ENCODE measurements around the gene MEIKIN.
"Not testable (repeated sequence)": the region's sequence is repeated elsewhere in the genome, so short reads cannot be mapped to it uniquely, and the experiment has no call there.

MEIKIN gene

DNA sequence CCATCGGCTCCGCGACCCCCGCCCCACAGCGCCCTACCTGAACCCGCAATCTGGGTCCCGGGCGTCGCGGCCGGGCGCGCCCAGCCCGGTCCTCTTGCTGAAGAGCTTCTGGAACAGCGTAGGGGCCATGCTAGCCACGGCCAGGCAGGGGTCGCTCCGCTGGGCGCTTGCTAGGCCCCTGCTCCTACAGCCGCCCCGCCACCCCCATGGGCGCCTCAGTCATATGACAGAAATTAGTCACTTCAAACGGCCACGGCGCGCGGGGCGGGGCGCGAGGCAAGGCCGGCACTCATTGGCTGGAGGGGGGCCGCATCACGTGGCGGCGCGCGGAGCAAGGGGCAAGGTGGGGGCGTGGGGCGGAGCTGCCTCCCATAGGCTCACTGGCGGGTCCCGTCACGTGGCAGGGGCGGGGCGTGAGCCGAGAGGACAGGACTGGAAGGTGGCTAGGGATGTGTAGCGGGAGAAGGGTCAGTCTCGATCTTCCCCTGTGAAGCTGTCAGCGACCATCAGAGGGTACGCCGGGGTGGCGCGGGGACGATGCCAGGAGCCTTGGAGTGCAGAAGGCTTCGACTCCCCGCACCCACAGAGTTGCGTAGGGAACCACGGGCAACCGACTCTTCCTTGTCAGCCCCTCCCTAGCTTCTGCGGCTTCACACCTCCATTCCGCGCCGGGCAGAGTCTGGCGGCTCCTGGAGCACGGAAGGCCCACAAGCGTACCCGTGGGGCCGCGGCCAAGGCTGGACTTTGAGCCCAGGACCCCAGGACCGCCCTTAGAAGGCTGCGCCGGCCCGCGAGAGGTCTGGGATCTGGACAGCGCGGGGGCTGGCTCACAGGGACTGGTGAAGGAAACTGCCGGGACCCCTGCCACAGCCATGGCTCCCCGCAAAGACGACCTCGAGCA lies 148.4 kb downstream of the MEIKIN start, which contains the start of gene FNIP1:
TSS of gene FNIP1 (minus strand) at position 225 of the 901 bp plus-strand sequence. CDS start at position 129, 96 bp downstream.
- peak; percentile 98 for DNase-seq

DNA sequence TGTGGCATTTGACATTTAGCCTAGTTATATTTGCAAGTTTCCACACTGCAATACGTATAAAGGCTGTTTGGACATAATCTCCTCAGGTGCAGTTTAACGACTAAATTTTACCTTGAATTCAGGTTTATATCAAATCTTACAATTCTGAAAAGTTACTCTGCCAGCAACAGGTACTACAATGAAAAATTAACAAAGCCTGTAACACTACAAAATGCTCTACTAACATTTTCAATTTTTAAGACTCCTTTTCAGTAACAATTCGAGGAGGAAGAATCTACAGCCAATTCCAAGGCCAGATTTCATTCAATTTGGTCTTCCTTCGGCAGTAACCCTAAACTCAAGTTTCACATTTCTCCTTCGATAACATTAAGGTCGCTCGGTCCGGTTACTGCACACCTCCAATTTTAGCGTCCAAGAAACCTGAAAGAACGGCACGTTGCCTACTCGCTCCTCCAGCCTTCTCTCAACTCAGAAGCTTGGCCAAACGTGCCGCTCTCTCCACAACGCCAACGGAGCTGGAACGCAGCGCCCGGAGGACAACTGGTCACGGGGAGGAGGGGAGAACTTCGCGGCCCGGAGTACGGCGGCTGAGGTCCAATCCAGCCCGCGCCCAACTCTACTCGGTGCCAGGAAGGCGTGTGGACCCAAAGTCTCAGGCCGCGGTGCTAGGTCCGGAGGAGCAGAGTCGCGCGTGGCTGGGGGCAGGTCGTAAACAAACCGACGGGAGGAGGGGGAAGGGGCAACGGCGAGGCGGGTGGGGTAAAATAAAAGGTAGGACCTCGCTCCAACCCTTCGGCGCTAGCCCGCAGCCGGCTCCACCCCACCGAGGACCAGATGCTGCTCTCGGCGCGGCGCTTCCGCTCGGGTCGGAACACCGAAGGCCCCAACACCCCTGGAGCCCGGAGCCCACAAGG lies 149.3 kb downstream of the MEIKIN start:
- peak; percentile 34 for DNase-seq

DNA sequence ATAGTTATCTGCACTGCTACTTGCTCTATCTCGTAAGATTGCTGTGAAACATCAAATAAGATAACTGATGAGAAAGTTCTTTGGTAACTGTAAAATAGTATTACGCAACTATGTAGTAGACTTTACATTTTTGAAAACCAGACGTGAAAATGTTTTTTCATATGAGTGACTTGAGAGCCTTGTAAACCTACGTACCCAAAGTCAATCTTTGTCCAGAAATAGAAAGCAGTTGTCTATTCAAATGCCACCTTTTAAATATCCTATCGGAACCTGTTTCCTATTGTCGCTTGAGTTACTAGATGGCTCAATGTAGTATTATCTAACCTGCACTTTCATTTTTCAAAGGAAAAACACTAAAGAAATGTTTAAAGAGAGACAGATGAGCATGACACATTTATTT lies 150.2 kb downstream of the MEIKIN start:
- DNase-seq: no peak

DNA sequence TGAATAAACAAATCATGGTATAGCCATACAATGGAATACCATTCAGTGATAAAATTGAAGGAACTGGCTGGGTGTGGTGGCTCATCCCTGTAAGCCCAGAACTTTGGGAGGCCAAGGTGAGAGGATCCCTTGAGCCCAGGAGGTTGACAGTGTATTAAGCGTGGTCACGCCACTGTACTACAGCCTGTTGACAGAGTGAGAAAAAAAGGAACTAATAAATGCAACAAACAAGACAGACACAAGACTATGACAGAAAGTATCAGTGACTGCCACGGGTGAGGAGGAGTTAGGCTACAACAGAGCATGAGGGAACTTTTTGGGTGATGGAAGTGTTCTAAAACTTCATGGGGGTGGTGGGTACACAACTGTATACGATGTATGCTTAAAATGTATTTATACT lies 150.9 kb downstream of the MEIKIN start:
- no peak for DNase-seq

DNA sequence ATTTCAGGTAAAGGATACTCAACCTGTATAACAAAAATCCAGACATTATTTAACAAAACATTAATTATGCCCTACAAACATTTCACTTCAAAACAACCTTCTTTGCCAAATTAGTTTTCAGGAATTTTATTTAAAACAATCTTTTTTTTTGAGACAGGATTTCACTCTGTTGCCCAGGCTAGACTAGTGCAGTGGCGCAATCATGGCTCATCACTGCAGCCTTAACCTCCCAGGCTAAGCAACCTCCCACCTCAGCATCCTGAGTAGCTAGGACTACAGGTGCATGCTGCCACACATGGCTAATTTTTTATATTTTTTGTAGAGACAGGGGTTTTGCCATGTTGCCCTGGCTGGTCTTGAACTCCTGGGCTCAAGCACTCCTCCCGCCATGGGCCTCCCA lies 152.6 kb downstream of the MEIKIN start:
- no peak for DNase-seq

DNA sequence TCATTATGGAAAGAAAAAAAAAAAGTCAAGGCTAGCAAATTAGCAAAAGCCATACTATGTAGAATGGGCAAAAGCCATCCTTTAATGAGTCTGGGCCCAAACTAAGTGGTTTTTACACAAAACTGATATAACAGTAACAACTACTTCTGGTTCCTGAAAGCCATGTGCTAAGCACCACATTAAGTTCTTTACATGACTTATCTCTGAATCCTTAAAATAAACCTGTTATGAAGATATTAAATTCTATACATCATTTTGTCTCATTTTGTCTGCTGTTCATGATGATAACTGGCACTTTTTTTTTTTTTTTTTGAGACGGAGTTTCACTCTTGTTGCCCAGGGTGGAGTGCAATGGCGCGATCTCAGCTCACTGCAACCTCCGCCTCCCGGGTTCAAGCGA lies 153.6 kb downstream of the MEIKIN start:
- DNase-seq: no peak

DNA sequence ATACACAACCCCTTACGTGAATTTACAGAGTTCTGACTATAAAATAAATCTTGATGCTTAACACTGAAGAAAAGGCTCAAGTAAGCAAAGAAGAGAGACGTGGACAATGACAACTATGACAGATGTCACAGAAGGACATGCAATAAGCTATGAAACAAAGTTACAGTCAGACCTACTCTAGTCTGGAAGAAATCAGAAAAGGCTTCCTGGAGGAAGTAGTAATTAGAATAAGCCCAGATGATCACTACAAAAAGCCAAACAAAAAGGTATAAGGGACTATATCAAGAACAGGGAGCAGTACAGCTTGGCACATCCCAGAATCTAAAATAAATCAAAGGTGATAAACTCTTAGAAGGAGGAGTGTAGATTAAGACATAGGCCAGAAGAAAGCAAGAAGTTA lies 154.9 kb downstream of the MEIKIN start:
- DNase-seq: no peak

DNA sequence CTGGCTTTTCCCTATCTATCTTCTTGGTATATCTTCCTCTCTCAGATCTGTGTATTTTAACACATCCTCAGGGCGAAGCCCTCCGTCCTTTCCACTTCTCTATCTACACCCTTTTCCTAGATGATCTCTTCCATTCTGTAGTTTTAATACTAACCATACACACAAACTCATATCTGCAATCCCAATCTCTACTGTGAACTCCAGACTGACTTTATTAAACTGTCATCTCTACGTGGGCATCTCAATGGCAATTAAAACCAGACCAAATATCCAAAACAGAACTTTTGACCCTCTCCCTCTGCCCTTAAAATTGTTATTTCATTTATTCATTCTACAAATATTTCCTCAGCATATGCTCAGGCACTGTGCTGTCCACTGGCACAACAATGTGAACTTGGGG lies 155.7 kb downstream of the MEIKIN start:
- no peak for DNase-seq

DNA sequence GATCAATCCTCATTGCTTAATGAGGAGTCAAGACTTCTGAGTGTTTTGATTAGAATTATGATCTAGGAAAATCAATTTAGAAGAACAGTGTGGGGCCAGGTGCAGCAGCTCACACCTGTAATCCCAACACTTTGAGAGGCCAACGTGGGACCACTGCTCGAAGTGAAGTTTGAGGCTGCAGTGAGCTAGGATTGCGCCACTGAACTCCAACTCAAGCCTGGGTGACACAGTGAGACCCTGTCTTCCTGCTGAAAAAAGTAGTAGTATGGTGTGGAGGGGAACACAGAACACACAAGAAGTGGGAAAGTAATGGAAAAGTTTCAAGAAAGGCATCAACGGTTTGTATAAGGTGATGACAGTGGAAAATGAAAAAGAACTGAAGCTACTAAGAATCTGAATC lies 157.7 kb downstream of the MEIKIN start:
- DNase-seq: no peak

DNA sequence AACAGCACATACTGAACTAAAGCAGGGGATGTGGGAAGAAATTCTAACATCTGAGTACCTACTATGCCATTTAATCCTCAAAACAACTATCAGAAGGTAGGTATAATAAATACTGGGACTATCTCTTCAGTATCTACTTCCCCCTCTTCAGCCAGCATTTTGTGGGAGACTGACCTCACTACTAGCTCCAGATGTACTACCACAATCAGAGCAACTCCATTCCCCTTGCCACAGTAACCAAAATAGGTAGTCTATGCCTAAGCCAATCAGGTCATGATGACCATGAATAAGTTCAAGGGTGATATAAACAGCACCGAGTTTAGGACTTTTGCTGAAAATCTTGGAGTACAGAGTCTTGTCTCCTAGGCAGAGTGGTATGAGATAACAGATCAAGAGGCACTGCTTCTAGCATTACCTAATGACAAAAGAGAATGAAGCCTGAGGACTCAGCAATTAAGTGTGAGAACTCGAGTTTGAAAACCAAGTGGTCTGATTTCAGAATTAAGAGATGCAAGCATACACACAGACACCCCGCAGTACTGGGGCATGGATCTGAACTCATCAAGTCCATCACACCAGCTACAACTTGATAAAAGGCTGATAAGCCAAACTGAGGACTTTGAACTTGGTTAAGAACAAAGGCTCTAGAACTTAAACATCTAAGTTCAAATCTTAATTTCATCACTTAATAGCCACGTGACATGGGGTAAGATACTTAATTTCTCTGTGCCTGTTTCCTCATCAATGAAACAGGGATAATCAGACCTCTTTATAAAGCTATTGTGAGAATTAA lies 158.4 kb downstream of the MEIKIN start:
- DNase-seq: no peak

DNA sequence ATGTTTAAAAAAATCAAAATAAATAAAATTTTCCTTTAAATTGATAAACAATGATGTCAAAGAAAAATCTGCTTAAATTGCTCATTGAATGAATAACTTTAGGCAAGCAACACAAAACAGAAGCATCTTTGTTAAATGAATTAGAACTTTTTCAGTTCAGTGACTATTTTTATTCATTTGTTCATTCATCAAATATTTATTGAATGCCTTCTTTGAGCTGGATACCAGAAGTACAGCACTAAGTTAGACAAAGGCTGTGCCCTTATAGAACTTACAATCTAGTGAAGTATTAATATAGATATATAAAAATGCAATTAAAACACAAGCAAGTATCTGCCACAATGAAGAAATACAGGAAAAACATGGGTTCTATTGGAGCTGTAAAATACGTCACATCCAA lies 159.4 kb downstream of the MEIKIN start:
- no peak for DNase-seq

DNA sequence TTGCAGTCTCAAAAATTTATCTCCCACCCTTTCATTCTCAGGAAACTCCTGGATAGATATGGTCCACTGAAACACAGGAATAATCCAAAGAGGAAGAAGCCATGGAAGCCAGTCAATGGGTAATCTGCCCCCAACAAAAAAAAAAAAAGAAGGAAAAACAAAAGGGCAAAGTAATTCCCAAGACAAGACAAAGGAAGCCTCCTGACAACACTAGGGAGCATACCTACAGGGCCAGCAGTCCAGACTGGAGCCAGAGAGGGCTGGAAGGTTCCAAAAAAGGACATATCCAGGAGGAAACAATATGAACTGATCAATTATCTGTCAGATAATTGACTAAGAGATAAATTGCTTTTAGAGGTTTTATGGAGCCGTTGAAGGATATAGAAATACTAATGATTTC lies 161.6 kb downstream of the MEIKIN start:
- no peak for DNase-seq

DNA sequence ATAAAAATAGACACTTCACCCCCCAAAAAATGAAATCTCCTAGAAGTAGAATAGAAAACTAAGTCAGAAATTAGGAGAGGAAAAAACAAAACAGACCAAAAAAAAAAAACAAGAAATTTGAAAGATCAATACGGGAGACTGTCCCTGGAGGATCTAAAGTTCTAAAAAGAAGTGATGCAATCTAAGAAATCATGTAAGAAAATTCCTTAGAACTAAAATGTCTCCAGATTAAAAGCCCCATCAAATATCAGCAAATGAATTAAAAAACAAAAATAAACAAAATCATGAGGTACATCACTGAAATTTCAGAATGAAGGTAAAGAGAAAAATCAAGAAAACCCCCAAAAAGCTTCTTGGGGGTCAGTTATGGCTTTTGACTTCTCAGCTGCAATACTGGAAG lies 162.1 kb downstream of the MEIKIN start:
- DNase-seq: no peak

DNA sequence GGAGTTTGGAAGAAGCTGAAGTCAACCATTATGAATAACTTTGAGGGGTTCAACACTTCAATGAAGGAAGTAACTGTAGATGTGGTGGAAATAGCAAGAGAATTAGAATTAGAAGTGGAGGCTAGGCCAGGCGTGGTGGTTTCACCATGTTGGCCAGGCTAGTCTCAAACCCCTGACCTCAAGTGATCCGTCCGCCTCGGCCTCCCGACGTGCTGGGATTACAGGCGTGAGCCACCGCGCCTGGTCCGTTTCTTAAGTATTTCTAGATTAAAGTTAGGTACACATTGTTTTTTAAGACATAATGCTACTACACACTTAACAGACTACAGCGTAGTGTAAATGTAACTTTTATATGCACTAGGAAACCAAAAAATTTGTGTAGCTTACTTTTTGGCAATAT lies 162.7 kb downstream of the MEIKIN start:
- no peak for DNase-seq

DNA sequence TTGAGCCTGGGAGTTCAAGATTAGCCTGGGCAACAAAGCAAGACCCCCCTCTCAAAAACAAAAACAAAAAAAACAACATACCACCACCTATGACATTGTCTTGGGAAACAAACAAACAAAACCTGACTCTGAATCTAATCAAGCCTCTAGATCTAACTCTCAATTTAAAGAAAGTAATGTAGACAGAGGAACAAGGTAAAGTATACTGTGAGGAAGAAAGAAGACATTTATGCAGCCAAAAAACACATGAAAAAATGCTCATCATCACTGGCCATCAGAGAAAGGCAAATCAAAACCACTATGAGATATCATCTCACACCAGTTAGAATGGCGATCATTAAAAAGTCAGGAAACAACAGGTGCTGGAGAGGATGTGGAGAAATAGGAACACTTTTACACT lies 167.3 kb downstream of the MEIKIN start:
- DNase-seq: not testable (repeated sequence)

DNA sequence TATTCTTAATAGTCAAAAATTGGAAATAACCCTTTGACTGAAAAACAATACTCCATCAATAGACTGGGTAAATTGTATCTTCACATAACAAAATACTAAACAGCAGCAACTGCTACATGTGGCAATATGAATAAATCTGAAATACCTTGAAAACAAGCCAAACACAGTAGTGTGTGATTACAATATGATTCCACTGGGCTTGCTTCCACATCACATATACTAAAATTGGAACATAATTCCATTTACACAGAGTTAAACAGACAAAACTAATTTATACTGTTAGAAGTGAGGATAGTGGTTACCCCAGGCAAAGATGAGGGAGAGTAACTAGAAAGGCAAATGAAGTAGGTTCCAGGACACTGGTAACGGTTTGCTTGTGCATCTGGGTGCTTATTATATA lies 169.0 kb downstream of the MEIKIN start:
- DNase-seq: no peak

DNA sequence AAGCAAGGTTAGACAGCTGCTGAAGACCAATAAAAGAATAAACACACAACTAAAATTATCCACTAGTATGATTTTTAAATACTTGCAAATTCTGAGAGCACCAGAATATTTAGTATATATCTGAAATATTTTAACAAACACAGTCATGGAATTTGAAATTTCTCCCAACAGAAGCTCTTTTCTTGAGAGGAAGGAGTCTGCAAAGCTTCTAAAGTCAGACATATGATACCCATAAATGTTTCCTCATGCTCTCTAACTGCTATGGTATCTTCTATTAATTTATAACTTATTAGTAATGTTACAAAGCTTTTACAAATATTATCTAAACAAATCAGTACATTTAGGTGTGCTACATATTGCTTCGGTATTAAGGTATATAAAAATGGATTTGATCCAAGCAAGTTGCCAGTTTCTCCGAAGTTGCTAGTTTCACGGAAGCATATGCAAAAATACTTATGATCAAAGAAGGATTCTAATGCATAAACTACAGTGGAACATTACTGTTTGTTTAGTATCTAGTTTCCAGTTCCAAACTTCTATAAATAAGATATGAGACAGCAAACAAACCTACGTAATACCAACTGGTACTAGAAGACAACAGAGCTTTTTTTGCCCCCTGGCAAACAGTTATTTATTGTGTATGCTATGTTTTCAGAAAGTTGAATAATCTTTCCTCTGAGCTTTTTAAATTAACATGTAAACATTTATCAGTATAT lies 170.7 kb downstream of the MEIKIN start:
- DNase-seq: no peak

DNA sequence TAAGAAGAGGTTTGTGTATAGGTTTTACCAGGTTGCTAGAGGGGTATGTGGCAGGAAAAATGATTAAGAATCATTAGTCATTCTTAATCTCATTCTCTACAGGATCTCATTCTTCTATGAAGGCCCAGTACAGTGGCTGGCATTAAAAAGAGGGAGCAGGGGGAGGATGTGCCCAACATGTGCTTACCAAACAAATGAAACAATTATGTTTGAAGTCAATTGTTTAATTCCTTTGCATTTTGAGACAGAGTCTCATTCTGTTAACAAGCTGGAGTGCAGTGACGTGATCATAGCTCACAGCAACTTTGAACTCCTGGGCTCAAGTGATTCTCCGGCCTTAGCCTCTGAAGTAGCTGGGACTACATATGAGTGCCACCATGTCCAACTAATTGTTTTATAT lies 171.7 kb downstream of the MEIKIN start:
- DNase-seq: no peak

DNA sequence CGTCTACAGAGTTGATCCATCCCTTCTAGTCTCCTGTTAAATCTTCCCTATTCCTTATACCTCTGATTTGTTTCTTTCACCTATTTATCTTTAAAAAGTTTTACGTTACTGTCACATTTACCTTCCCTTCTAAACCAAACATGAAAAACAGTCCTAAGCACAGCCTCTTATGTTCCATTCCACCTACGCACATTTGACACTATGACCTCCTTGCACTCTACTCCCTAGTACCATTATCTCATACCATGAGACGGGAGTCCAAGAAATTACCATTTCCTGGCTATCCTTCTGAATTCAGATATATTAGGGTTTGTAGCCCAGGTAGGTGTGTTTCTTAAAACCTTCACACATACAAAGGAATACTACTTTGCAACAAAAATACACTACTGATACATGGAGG lies 173.8 kb downstream of the MEIKIN start:
- no peak for DNase-seq

DNA sequence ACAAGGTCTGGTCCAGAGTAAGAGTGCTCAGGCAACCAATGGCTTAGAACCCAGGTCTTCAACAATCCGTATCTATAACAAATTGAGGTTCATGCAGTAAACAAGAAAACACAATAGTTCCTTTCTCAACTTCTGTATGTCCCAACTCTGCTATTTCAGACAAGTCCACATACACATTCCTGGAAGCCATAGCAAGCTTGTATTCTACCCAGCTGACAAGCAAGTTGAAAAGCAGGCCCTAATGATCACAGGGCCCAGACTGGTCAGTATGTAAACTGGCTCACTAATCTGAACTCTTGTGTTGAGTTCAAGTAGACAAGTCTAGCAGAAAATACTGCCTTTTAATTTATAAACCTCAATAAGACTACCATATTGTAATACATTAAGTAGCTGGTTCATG lies 175.5 kb downstream of the MEIKIN start:
- no peak for DNase-seq

DNA sequence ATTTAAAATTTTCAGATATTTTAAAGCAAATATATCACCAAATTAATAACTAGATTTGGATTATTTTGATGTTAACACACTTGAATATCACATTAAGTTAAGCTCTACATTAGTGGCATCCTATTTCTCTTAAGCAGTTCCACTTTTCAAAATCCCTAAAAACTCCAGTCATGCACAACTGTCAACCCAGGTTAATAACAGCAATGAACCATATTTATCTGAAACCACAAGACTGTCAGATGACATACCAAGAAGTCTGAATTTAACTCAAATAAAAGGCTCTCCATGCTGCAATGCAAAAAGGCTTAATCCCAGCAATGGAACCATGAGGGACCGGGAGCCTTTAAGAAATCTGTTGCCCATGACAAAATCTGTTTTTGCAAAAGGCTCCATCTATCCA lies 176.1 kb downstream of the MEIKIN start:
- no peak for DNase-seq

DNA sequence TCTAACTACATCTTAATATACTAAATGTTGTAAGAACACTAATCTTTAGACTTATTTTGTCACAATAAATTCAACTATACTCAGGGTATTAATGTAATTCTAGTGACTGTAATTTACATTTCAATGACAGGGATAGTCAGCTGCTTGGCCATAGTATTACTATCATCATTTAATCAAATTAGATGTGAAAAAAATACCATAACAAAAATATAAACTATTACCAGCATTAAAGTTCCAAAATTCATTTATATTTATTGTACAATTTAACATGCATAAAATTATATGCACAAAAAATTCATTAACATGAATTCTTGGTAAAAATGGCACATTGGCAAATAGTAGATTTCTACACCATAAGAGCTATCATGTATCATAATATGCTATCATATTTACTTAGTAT lies 177.6 kb downstream of the MEIKIN start:
- DNase-seq: no peak

Data from activated gamma-delta T cell treated with Interleukin-2 at 50 U/mL for 16 hours (primary cell).